GM12875 (cell line): ENCODE measurements around the gene TMEM131L.
A peak's percentile ranks its signal among the peaks of the same experiment; 100 is the strongest.

Experiments
- H3K4me3 ChIP-seq: one replicate; pipeline ENCODE4 v1.5.1; 2011; ENCODE audit warnings: low read depth, low read length, control low read depth
- CTCF ChIP-seq: IDR thresholded peaks from 2 replicates; pipeline ENCODE4 v1.5.1; 2011; ENCODE audit warnings: low read depth, mild to moderate bottlenecking, control low read depth, inconsistent platforms, low read length, moderate library complexity, borderline replicate concordance; ENCODE audit not compliant: insufficient read depth

Gene TMEM131L

GRCh38 chr4:153534792-153535629 lies 68.9 kb downstream of the TMEM131L start:
- no peak overlapping the region for H3K4me3 ChIP-seq
- TF ChIP-seq CTCF: no peak

- TF ChIP-seq CTCF: 0 out of 2 replicates have a peak, but pooled peaks have one; percentile 0
- no peak overlapping the region for H3K4me3 ChIP-seq
These were observed 69.8 kb downstream of the TMEM131L start for GRCh38 chr4:153535772-153536513.

- H3K4me3 ChIP-seq: no peak overlapping the region
- no peak for TF ChIP-seq CTCF
These were observed 71.4 kb downstream of the TMEM131L start for GRCh38 chr4:153537493-153537960.

DNA sequence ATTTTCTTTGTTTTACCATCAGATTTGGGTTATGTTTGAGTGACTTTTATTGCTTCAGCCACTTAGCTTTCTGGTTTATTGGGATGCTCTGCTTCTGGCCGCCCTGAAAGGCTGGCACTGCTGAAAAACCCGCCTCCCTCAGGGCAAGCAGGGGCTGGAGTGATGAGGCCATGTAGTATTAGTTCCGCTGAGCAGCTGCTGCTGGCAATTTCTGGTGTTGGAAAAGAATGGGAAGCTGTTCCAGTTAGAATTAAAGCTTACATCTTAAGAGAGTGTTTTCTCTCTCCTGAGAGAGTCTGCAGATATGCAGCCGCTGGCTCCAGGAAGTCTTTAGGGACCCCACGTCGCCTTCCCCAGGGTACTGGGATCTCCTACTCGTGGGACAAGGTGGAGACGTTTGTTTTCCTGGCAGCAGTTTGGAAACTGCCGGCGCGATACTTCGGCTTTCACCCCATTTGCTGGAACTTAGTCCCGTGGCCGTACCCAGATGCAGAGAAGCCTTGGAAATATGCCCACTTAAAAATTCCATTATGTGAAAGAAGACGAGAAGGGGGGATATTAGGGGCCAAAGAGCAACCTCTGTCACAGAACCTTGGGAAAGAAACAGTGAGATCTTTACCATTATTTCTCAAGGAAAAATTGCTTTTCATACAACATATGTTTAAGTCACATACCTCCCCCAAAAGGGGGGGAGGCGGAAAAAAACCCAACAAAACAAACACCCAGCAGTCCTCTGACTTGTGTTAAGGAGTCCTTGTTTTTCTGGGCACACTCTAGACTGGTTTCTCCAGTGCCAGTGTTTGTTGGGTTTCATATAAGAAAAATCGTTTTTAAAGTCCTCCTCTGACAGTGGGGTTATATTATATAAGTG lies 72.6 kb downstream of the TMEM131L start:
- H3K4me3 ChIP-seq: no peak overlapping the region
- TF ChIP-seq CTCF: no peak

DNA sequence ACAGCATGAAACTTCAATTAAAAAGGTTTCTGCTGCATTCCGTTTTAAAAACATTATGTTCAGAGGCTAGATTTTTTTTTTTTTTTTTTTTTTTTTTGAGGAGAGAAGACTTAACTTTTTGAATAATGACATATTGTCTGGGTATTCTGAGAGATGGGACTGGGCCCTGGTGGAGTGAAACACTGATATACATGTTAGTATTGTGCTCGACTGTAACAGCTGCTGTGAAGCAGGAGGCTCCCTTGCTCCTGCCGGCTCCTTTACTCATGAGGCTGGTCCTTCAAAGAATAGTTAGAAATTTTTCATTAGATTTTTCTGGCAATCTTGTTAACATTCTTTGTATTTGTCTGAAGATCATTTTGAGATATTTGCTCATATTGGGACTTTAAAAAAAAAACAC lies 73.3 kb downstream of the TMEM131L start:
- H3K4me3 ChIP-seq: no peak overlapping the region
- no peak for TF ChIP-seq CTCF

GRCh38 chr4:153541456-153542096 lies 75.4 kb downstream of the TMEM131L start:
- no peak for TF ChIP-seq CTCF
- H3K4me3 ChIP-seq: no peak overlapping the region
